NCI-H524 treated with DMSO at 0.1 percent for 48 hours (cell line): Measurements from ENCODE around the gene LARGE1.

ENCODE experiments used
- DNase-seq: peaks from one replicate; lab custom pipeline; 2025; lab: John Stamatoyannopoulos, UW

LARGE1 gene

DNA sequence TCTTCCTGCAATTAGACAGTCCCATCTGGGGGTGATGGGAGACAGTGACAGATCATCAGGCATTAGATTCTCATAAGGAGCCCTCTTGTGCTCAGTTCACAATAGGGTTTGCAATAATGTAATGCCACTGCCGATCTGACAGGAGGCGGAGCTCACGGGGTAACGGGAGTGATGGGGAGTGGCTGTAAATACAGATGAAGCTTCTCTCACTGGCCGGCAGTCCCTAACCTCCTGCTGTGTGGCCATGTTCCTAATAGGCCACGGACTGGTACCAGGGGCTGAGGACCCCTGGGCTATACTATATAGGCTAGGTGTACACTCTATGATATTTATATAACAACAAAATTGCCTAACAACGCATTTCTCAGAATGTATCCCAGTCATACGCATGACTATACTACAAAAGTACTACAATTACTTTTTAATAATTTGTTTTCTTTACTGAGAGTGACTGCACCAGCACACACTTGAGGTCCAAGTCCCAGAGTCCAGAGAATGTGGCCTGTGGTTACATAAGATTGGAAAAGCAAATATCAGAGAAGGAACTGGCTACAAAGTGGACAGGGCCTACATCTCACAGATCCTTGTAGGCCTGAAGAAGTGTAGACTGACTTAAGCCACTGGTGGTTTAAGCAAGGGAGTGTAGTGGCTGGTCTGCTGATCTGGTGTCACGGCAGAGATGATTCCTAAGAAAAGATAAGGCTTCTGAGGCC lies 200.0 kb downstream of the LARGE1 start:
- no peak for DNase-seq

DNA sequence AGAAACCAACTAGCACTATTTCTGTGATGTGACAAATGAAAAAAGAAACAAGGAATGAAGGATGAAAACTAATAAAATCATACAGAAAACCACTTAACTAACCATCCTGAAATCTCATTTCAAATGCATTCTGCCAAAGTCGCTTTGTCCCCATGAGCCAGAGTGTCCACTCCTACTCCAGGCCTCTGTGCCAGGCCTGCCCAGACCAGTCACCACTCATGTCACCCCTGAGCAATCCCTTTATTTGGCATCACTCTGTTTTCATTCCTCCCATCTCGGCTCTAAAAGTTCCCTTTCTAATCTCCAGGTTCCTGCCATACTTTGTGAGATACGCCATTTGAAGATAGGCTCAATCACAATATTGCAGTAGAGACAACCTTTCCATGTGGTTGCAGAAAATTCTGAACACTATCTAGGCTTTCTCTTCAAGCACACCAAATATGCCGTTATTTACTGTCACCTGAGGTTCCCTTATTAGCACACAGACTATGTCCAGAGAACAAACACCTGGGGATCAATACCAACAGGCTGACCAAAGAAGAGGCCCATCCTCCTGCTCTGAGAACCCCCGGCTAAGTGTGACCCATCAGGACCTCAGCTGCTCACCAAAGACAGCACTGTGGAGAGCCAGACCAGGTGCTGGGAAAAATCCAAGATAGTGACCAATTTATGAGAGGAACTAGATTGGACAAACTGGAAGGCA lies 202.4 kb downstream of the LARGE1 start:
- no peak for DNase-seq

GRCh38 chr22:33715237-33715985 lies 204.9 kb downstream of the LARGE1 start:
- DNase-seq, result no peak

DNA sequence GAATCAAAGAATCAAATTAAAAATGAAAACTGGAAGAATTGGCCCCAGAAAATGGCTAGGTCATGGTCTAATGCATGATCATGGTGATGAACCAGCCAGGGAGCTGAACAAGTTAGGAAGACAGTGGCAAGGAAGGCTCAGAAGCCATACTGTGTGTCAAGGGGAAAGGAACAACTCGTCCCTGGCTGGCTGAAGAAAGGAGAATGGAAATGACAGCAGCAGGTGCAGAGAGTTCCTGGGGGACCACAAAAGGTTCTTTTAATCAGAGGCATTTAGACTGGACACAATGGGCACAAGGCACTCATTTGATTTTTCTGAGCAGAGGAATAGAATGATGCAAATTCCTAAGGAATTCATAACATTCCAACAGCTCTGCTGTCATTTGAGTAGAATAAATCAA lies 209.9 kb downstream of the LARGE1 start:
- no peak for DNase-seq

DNA sequence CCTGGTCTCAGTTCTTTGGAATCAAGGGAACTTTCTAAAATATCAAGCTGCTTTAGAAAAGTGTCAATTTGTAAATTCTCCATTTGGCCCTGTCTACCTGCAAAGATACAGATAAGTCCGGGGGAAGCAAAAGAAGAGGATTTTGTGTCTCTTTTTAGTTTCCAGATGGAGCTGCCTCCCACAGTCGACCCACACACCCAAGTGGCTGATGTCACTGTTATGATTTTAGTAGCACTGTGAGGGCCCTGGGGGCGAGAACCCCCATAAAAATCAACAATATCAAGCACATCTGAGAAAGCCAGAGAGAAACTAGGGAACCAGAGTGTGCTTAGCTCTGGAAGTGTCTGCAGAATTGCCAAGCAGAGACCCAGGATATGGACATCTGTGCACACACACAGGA lies 212.7 kb downstream of the LARGE1 start:
- DNase-seq, result no peak

DNA sequence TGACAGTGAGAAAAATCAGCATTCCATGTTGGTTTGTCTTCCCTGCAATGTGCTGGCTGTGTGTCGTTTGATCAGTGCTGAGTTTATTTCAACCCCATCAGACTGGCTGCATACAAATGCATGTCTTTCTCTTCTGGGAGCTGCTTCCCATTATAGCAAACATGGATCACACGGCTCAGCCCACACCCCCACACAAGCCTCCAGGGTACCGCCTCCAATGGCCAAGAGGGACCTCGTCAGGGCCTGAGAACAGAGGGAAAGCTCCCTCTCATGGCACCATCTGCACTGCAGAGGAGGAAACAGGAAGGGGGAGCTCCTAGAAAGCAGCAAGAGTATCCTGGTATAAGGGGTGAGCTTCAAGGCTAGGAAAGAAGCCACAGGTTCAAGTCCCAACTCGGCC lies 214.2 kb downstream of the LARGE1 start:
- no peak for DNase-seq

DNA sequence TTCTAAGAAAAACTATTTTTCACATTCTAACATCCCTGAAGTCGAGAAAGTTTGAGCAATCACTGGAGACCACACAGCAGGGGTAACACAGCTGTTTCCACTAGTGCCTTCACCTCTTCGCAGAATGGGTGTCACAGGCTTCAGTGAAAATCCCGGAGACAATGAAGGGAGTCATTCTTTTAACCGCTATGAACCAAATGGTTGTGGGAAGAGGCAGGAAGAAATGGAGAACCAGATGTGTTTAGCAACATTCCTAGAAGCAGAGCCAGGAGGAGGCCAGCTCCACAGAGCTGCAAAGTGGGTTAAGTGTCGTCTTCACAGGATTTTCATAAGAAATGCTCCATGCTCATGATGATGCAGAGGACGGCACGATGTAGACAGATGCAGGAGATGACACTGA lies 221.1 kb downstream of the LARGE1 start:
- DNase-seq, result no peak

- no peak for DNase-seq
Observed at GRCh38 chr22:33697640-33698039, 222.6 kb downstream of the LARGE1 start.

- no peak for DNase-seq
Observed at GRCh38 chr22:33691057-33691630, 229.1 kb downstream of the LARGE1 start.

- no peak for DNase-seq
Observed at GRCh38 chr22:33688903-33689302, 231.4 kb downstream of the LARGE1 start.

- no peak for DNase-seq
Observed at GRCh38 chr22:33687464-33687863, 232.8 kb downstream of the LARGE1 start.

- no peak for DNase-seq
Observed at GRCh38 chr22:33684087-33684486, 236.2 kb downstream of the LARGE1 start.

- DNase-seq, result no peak
Observed at GRCh38 chr22:33682927-33683326, 237.3 kb downstream of the LARGE1 start.

- DNase-seq, result no peak
Observed at GRCh38 chr22:33680632-33681031, 239.6 kb downstream of the LARGE1 start.

GRCh38 chr22:33678523-33678922 lies 241.8 kb downstream of the LARGE1 start:
- no peak for DNase-seq

DNA sequence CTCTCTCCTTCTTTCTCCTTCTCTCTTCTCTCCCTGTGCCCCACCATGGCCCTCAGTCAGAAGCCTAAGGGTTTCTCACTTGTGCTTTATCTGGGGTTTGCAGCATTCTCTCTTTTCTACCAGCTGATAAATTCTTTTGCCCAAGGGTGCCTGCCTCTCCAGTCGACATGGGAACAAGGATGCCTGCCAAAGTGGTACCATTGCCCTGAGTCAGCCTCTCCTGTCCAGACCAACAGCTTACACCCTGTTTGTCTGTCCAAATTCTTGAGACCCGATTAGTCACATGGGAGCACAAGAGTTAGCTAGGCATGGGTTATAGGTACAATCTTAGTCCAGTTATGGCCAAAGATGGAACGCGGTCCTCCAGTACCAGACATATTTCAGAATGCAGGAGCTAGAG lies 242.7 kb downstream of the LARGE1 start:
- no peak for DNase-seq

DNA sequence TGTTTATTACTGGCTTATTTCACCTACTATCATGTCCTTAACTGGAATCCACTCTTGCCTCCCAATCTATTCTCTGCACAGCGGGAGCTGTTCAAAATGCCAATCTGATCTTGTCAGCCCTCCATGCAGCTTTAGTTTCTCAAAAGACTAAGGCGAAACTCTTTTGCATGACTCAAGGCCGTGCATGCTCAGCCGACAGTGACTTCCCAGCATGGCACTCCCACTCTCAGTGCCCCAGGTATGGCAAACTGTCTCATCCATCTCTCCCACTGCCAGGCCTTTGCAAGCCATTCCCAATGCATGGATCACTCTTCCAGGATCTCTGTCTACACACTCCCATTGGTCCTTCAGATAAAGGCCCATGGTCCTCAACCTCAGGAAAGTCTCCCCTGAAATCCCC lies 245.9 kb downstream of the LARGE1 start:
- DNase-seq, result no peak

- no peak for DNase-seq
Observed at GRCh38 chr22:33669746-33670145, 250.5 kb downstream of the LARGE1 start.

DNA sequence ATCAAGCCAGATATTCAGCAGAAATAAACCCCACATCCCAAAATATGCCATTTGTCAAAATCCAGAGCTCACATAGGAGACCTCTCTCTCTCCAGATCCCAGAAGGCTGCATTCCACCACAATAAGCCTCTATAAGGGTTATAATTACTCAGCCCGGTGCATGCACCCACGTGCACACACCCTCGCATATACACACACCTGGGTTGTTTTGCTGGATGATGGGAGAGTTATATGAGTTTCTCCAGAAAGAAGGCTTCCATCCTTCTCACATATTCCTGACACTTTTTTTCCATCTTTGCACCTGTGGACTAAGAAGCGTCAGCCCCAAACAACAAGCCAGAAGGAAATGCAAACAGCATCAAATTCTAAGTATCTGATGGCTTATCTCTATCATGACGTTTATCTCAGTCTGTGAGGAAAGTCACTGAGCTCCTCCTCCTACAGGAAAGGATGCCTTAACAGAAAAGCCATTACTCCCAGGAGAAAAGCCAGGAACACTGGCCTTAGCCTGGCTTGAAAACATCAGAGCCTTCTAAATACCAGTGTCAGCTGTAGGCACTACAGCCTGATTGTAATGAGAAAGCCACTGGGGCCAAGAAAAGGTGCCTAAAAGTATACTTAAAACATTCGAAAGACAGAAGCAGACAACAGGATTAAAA lies 253.2 kb downstream of the LARGE1 start:
- no peak for DNase-seq

DNA sequence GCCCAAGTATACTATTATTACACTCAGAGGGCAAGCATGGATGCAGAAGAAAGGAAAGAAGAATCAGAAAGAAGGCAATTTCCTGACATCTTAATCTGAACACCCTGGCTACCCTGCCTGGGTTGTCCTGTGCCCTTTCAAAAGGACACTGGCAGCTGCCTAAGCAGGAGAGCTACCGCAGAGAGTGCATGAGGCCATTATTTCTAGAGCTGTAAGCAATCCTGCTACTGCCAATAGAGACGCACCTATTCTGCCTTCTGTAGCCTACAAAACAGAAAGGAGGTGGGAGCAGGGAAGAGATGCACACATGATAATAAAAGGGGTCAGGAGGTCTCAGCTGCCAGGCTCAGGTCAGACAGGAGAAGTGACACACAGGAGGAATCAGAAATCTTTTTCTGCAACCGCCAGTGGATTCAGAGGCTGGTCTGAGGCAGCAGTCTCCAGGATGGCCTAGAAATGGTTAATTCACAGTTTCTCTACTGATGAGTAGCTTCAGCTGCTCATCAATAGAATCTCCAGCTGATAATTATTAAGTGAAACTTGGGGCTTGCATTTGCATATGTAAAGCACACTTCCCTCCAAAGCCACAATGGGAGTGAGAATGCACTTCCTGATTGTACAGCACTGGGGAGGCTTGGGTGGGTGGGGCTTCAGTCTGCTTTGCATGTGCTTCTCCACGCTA lies 253.9 kb downstream of the LARGE1 start:
- no peak for DNase-seq

DNA sequence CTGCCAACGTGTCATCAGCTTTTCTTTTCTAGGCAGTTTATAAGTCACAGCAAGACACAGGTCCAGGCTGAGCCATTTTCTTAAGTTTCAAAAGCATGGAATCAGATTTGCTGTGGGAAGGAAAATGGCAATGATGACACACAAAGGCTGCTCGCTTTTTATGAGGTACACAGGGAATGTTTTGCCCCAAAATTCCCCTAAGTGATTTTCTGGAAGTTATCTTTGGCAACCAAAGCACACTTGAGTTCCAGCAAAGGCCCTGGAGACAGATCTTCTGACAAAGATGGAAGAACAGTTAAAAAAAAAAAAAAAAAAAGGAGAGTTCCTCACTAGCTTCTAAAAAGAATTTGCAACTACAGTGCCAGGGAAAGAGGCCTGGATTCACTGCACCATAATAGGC lies 260.8 kb downstream of the LARGE1 start:
- DNase-seq, result no peak

DNA sequence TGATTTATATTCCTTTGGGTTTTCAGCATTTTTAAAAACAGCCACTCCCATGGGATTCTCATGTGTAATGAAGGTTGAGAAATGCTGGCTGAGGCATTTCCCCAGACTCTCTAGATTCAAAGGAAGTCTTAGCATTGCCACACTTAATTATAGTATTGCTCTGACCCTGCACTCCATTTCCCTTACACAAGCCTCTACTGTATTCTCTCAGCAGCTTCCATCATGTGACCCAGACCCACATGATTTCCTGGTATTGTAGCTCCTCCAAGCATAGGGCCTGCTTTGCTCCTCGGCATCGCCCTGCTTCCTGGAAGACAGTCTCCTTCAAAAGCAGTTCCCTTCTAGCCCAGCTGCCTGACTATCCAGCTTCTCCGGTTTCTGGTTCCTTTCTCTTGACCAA lies 261.5 kb downstream of the LARGE1 start:
- DNase-seq, result no peak
